ENCODE measurements around the gene ABCC4. TPM values are rescaled to one million over a fixed set of nuclear protein-coding genes. Genes with fewer than 3 reads are reported as not detected.

The ABCC4 gene
- total and polyA plus RNA-seq, 2 donors (not counting 1 experiment from before 2014, with no cell fraction given), result 35.2 to 98.8 TPM

DNA sequence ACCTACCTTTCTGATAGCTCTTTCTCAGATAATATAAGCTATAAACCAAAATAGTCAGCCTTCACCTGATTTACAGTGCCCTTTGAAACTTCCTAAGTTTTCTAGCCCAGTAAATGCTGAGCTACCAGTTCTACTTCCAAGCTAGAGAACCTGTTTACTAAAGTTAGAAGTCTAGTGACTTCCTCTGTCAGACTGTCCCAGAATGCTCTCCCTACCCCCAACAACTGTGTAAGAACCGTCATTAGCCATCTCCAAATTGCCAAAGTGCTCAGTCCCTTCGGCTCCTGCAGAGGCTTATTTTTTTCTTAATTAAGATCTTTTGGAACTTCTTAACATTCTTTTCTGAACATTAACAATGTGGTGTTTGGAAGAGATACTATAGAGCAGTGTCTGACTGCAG, 3.2 kb upstream of the ABCC4 start:
- Histone ChIP-seq H2AFZ (ENCODE audit: low read length) (no peak overlapping the region), H3K4me1 (ENCODE audit: control insufficient read depth, extremely low read depth, insufficient read depth, low read length) (no peaks in the 10 kb centered on the region), H3K4me3 (replicated peaks in 1 of 4; ENCODE audit: control extremely low read depth in 1 of 4, insufficient read depth in 1 of 4, low read depth in 3 of 4, low read length in 4 of 4) (no peak overlapping the region), H3K27me3 (ENCODE audit: control insufficient read depth, insufficient read depth, low read length) (no peaks in the 10 kb centered on the region), H3K27ac (ENCODE audit: insufficient read depth, low read length) (no peak overlapping the region), H3K79me2 (ENCODE audit: control insufficient read depth, insufficient read depth, low read length) (peaks cover 11% of the 10 kb centered on the region), H3K36me3 (ENCODE audit: control insufficient read depth, insufficient read depth, low read length) (no peaks in the 10 kb centered on the region), H3K9ac (ENCODE audit: insufficient read depth, low read length) (no peak overlapping the region), H3K4me2 (ENCODE audit: extremely low read depth, insufficient read depth, low read length) (no peak overlapping the region), H3K9me3 (ENCODE audit: control insufficient read depth, insufficient read depth, low read depth, low read length) (no peaks in the 10 kb centered on the region), H4K20me1 (ENCODE audit: control insufficient read depth, extremely low read depth, insufficient read depth, low read length) (no peaks in the 10 kb centered on the region)
- no peak for DNase-seq (ENCODE audit: low read depth in 2 of 2)
- no peak for TF ChIP-seq EZH2 (IDR thresholded peaks at IDR 0.05; ENCODE audit: low read length, missing control alignments)
- TF ChIP-seq, protein P1, sequence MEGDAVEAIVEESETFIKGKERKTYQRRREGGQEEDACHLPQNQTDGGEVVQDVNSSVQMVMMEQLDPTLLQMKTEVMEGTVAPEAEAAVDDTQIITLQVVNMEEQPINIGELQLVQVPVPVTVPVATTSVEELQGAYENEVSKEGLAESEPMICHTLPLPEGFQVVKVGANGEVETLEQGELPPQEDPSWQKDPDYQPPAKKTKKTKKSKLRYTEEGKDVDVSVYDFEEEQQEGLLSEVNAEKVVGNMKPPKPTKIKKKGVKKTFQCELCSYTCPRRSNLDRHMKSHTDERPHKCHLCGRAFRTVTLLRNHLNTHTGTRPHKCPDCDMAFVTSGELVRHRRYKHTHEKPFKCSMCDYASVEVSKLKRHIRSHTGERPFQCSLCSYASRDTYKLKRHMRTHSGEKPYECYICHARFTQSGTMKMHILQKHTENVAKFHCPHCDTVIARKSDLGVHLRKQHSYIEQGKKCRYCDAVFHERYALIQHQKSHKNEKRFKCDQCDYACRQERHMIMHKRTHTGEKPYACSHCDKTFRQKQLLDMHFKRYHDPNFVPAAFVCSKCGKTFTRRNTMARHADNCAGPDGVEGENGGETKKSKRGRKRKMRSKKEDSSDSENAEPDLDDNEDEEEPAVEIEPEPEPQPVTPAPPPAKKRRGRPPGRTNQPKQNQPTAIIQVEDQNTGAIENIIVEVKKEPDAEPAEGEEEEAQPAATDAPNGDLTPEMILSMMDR (conservative IDR thresholded peaks at IDR 0.05 in 1 of 2, IDR thresholded peaks at IDR 0.05 in 1 of 2; ENCODE audit: low read depth in 1 of 2, low read length in 2 of 2), result no peak

DNA sequence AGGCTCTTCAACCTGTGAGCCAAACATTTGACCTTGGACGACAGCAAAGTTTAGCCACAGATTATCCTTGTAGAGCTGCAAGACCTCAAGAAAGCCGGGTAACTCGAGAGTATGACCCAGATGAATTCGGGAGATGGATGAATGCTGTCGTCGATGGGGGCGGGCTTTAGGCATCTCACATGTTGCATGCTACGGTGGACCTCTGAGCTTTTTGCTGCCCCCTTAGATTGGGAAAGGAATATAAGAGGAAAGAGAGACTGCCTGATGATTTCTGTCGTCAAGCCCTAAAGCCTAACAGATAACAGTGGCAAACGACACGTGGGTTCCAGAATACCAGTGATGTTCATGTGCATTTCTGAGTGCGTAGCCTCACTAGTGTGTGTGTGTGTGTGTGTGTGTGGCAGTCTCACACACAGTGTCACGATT, 730 bp upstream of the ABCC4 start:
- H4K20me1 ChIP-seq (ENCODE audit: control insufficient read depth, extremely low read depth, insufficient read depth, low read length), result no peaks in the 10 kb centered on the region
- peaks cover 2% of the 10 kb centered on the region for H3K4me1 ChIP-seq (ENCODE audit: control insufficient read depth, extremely low read depth, insufficient read depth, low read length)
- peak overlapping the region; percentile 75 for H3K9ac ChIP-seq (ENCODE audit: insufficient read depth, low read length)
- H3K4me2 ChIP-seq (ENCODE audit: extremely low read depth, insufficient read depth, low read length), result peak overlapping the region; percentile 63
- peak overlapping the region; percentile 68 for H3K27ac ChIP-seq (ENCODE audit: insufficient read depth, low read length)
- DNase-seq (ENCODE audit: low read depth in 2 of 2), result peak in 1 of 2 donors; percentile 50
- no peak for TF ChIP-seq EZH2 (IDR thresholded peaks at IDR 0.05; ENCODE audit: low read length, missing control alignments)
- TF ChIP-seq, protein P1 (conservative IDR thresholded peaks at IDR 0.05 in 1 of 2, IDR thresholded peaks at IDR 0.05 in 1 of 2; ENCODE audit: low read depth in 1 of 2, low read length in 2 of 2), result no peak
- peak overlapping the region; percentile 28 to 83 (median 78) for H3K4me3 ChIP-seq (replicated peaks in 1 of 4; ENCODE audit: control extremely low read depth in 1 of 4, insufficient read depth in 1 of 4, low read depth in 3 of 4, low read length in 4 of 4)
- peak overlapping the region; percentile 54 for H2AFZ ChIP-seq (ENCODE audit: low read length)
- H3K79me2 ChIP-seq (ENCODE audit: control insufficient read depth, insufficient read depth, low read length), result peaks cover 32% of the 10 kb centered on the region
- H3K27me3 ChIP-seq (ENCODE audit: control insufficient read depth, insufficient read depth, low read length), result no peaks in the 10 kb centered on the region
- no peaks in the 10 kb centered on the region for H3K36me3 ChIP-seq (ENCODE audit: control insufficient read depth, insufficient read depth, low read length)
- no peaks in the 10 kb centered on the region for H3K9me3 ChIP-seq (ENCODE audit: control insufficient read depth, insufficient read depth, low read depth, low read length)

DNA sequence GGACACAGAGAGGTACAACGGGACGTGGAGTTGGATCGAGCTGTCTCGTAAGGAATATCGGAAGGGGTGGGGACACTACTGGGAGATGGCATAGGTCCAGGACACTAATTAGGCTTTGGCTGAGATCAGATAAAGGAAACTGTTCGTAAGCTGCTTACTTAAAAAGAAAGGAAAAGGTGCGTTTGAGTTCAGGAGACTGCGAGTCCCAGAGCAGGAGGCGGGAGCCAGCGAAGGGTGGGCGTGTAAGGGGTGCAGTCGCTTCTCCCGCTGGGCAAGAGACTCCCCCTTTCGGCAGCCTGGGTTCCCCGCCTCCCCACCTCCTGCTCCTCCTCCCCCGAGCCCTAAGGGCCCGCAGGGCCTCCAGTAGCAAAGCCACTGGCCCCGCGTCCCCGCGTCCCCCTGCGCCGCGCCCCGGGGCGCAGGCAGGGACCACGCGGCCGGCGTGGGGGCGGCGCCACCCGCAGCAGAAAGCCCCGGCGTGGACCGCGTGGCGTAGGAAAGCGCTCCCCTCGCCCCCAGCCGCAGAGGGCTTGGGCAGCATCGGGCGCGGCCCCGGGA, 547 bp downstream of the ABCC4 start:
- peak; percentile 51 for DNase-seq (ENCODE audit: low read depth in 2 of 2)
- Histone ChIP-seq H2AFZ (ENCODE audit: low read length) (peak overlapping the region; percentile 58), H3K4me2 (ENCODE audit: extremely low read depth, insufficient read depth, low read length) (peak overlapping the region; percentile 89), H3K4me3 (replicated peaks in 1 of 4; ENCODE audit: control extremely low read depth in 1 of 4, insufficient read depth in 1 of 4, low read depth in 3 of 4, low read length in 4 of 4) (peak overlapping the region; percentile 70 to 96 (median 82)), H3K79me2 (ENCODE audit: control insufficient read depth, insufficient read depth, low read length) (peaks cover 39% of the 10 kb centered on the region), H4K20me1 (ENCODE audit: control insufficient read depth, extremely low read depth, insufficient read depth, low read length) (no peaks in the 10 kb centered on the region), H3K4me1 (ENCODE audit: control insufficient read depth, extremely low read depth, insufficient read depth, low read length) (peaks cover 2% of the 10 kb centered on the region), H3K36me3 (ENCODE audit: control insufficient read depth, insufficient read depth, low read length) (no peaks in the 10 kb centered on the region), H3K27ac (ENCODE audit: insufficient read depth, low read length) (peak overlapping the region; percentile 85), H3K27me3 (ENCODE audit: control insufficient read depth, insufficient read depth, low read length) (no peaks in the 10 kb centered on the region), H3K9ac (ENCODE audit: insufficient read depth, low read length) (peak overlapping the region; percentile 75), H3K9me3 (ENCODE audit: control insufficient read depth, insufficient read depth, low read depth, low read length) (no peaks in the 10 kb centered on the region)
- TF ChIP-seq, protein P1 (conservative IDR thresholded peaks at IDR 0.05 in 1 of 2, IDR thresholded peaks at IDR 0.05 in 1 of 2; ENCODE audit: low read depth in 1 of 2, low read length in 2 of 2), result peak; percentile 18 to 26
- TF ChIP-seq EZH2 (IDR thresholded peaks at IDR 0.05; ENCODE audit: low read length, missing control alignments), result no peak
